MM.1S (cell line): Measurements from ENCODE around the gene TBATA.

Source experiments
- DNase-seq: peaks from one replicate; pipeline ENCODE4 v3.0.0-alpha.2; 2015
- H2AFZ ChIP-seq: fragments of 300-600 bp; sonication (generic); 2 replicates; pipeline ENCODE4 v1.6.0; 2016; ENCODE audit warnings: antibody characterized with exemption, low read length
- H3F3A ChIP-seq: fragments of 300-600 bp; sonication (generic); 2 replicates; pipeline ENCODE4 v1.6.1; 2016; ENCODE audit warnings: mild to moderate bottlenecking, antibody characterized with exemption, low read length, moderate library complexity, mixed read lengths; ENCODE audit not compliant: insufficient read depth
- H3K27ac ChIP-seq: fragments of 300-600 bp; sonication (generic); 2 replicates; pipeline ENCODE4 v1.5.1; 2016; ENCODE audit warnings: mild to moderate bottlenecking, low read length
- H3K27me3 ChIP-seq: fragments of 300-600 bp; sonication (generic); replicated peaks from 2 replicates; pipeline ENCODE4 v1.6.0; 2016; ENCODE audit warnings: low read length; ENCODE audit not compliant: insufficient read depth
- H3K36me3 ChIP-seq: fragments of 300-600 bp; sonication (generic); replicated peaks from 2 replicates; pipeline ENCODE4 v1.6.1; 2016; ENCODE audit warnings: mild to moderate bottlenecking, low read length, mixed read lengths; ENCODE audit not compliant: insufficient read depth
- H3K4me1 ChIP-seq: fragments of 300-600 bp; sonication (generic); 2 replicates; pipeline ENCODE4 v1.6.1; 2016; ENCODE audit warnings: low read length, mixed read lengths
- H3K4me2 ChIP-seq: fragments of 300-600 bp; sonication (generic); 2 replicates; pipeline ENCODE4 v1.6.0; 2016; ENCODE audit warnings: low read depth, low read length
- H3K4me3 ChIP-seq: fragments of 300-600 bp; sonication (generic); 2 replicates; pipeline ENCODE4 v1.5.1; 2016; ENCODE audit warnings: low read length, mixed read lengths
- H3K79me2 ChIP-seq: fragments of 300-600 bp; sonication (generic); 2 replicates; pipeline ENCODE4 v1.6.1; 2016; ENCODE audit warnings: mixed run types, low read length, mixed read lengths
- H3K9ac ChIP-seq: fragments of 300-600 bp; sonication (generic); 2 replicates; pipeline ENCODE4 v1.6.1; 2016; ENCODE audit warnings: low read length, mixed read lengths
- H3K9me2 ChIP-seq: fragments of 300-600 bp; sonication (generic); replicated peaks from 2 replicates; pipeline ENCODE4 v1.6.1; 2016; ENCODE audit warnings: mild to moderate bottlenecking, low read length, mixed read lengths; ENCODE audit not compliant: insufficient read depth
- H3K9me3 ChIP-seq: fragments of 300-600 bp; sonication (generic); replicated peaks from 2 replicates; pipeline ENCODE4 v1.6.1; 2016; ENCODE audit warnings: mild to moderate bottlenecking, low read length, mixed read lengths; ENCODE audit not compliant: insufficient read depth
- H4K20me1 ChIP-seq: fragments of 300-600 bp; sonication (generic); 2 replicates; pipeline ENCODE4 v1.6.1; 2016; ENCODE audit warnings: mild to moderate bottlenecking, low read length, moderate library complexity, mixed read lengths; ENCODE audit not compliant: insufficient read depth
- CTCF ChIP-seq: fragments of 300-600 bp; sonication (generic); IDR thresholded peaks from 2 replicates; pipeline ENCODE4 v1.5.1; 2016; ENCODE audit warnings: antibody characterized with exemption, low read length, mixed read lengths
- EZH2 ChIP-seq: fragments of 300-600 bp; sonication (generic); optimal IDR thresholded peaks from 2 replicates; pipeline ENCODE3; 2017; ENCODE audit warnings: low read depth, mild to moderate bottlenecking, antibody characterized with exemption, low read length, mixed read lengths
- EZH2phosphoT487 ChIP-seq: fragments of 300-600 bp; sonication (generic); IDR thresholded peaks from 2 replicates; pipeline ENCODE4 v1.6.1; 2018; ENCODE audit warnings: antibody characterized with exemption, low read length

The TBATA gene

GRCh38 chr10:70733051-70733450, 52.1 kb downstream of the TBATA start:
- Histone ChIP-seq H3K9me3 (no peaks in the 10 kb centered on the region), H4K20me1 (no peaks in the 10 kb centered on the region), H3K36me3 (no peaks in the 10 kb centered on the region), H3K27me3 (no peaks in the 10 kb centered on the region), H3F3A (no peaks in the 10 kb centered on the region), H3K4me2 (no peak overlapping the region), H3K9ac (no peak overlapping the region), H3K9me2 (no peaks in the 10 kb centered on the region), H3K79me2 (no peaks in the 10 kb centered on the region), H3K4me3 (no peak overlapping the region), H2AFZ (no peak overlapping the region), H3K27ac (no peak overlapping the region), H3K4me1 (no peaks in the 10 kb centered on the region)
- no peak for DNase-seq
- no peak for TF ChIP-seq CTCF
- TF ChIP-seq EZH2phosphoT487: no peak
- TF ChIP-seq EZH2: no peak

GRCh38 chr10:70732569-70732968, 52.6 kb downstream of the TBATA start:
- no peaks in the 10 kb centered on the region for H4K20me1 ChIP-seq
- no peaks in the 10 kb centered on the region for H3K36me3 ChIP-seq
- no peaks in the 10 kb centered on the region for H3K4me1 ChIP-seq
- H3K27ac ChIP-seq: no peak overlapping the region
- no peaks in the 10 kb centered on the region for H3K9me3 ChIP-seq
- H3K9me2 ChIP-seq: no peaks in the 10 kb centered on the region
- no peak for DNase-seq
- H3K79me2 ChIP-seq: no peaks in the 10 kb centered on the region
- H3K9ac ChIP-seq: no peak overlapping the region
- H3K4me3 ChIP-seq: no peak overlapping the region
- H3K27me3 ChIP-seq: no peaks in the 10 kb centered on the region
- TF ChIP-seq EZH2 (no peak), CTCF (no peak), EZH2phosphoT487 (no peak)
- no peak overlapping the region for H2AFZ ChIP-seq
- no peaks in the 10 kb centered on the region for H3F3A ChIP-seq
- no peak overlapping the region for H3K4me2 ChIP-seq

GRCh38 chr10:70730955-70731354, 54.2 kb downstream of the TBATA start:
- Histone ChIP-seq H3K9ac (no peak overlapping the region), H3K4me2 (no peak overlapping the region), H3K9me2 (no peaks in the 10 kb centered on the region), H3K4me1 (no peaks in the 10 kb centered on the region), H4K20me1 (no peaks in the 10 kb centered on the region), H3K9me3 (no peaks in the 10 kb centered on the region), H3K79me2 (no peaks in the 10 kb centered on the region), H3K27me3 (no peaks in the 10 kb centered on the region), H3K4me3 (no peak overlapping the region), H3F3A (no peaks in the 10 kb centered on the region), H3K27ac (no peak overlapping the region), H2AFZ (no peak overlapping the region), H3K36me3 (no peaks in the 10 kb centered on the region)
- no peak for DNase-seq
- TF ChIP-seq EZH2 (no peak), EZH2phosphoT487 (no peak), CTCF (no peak)
